OCI-LY3 (cell line): Measurements from ENCODE around the gene LARGE2.

Experiments
- CTCF ChIP-seq: fragments of 200-600, 300-600 bp; sonication (generic); IDR thresholded peaks from 2 replicates; pipeline ENCODE4 v1.5.1; 2014; ENCODE audit warnings: antibody characterized with exemption, low read length, low read depth
- EZH2phosphoT487 ChIP-seq: fragments of 200-600 bp; shearing (Covaris generic); IDR thresholded peaks from 2 replicates; pipeline ENCODE4 v1.6.1; 2018; ENCODE audit warnings: antibody characterized with exemption, mixed run types, low read depth

GRCh38 chr11:45918331-45918941, 4.0 kb upstream of the LARGE2 start:
- TF ChIP-seq CTCF (no peak), EZH2phosphoT487 (no peak)
